ENCODE data around the gene CCL8.

Gene CCL8

GRCh38 chr17:34319039-34319483, at the start of gene CCL8:
Gene CCL8 (plus strand): TSS chr17:34319435. CDS start chr17:34319502, 67 bp downstream.
- no peak for DNase-seq

DNA sequence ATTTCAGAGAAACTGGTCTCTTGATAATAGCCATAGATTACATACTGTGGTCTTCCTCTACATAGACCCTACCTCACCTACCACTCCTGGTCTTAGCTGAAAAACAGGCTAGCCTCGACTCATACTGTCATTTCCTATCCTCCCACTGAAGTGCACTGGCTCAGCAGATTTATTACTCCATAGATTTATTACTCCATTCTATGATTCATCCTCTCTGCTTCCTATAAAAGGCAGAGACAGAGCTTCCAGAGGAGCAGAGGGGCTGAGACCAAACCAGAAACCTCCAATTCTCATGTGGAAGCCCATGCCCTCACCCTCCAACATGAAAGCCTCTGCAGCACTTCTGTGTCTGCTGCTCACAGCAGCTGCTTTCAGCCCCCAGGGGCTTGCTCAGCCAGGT, 49.3 kb upstream of the CCL8 start, which contains the start of gene CCL7:
TSS of gene CCL7 (plus strand) at position 253 of the 400 bp plus-strand sequence. CDS start at position 323, 70 bp downstream.
- DNase-seq, result no peak

DNA sequence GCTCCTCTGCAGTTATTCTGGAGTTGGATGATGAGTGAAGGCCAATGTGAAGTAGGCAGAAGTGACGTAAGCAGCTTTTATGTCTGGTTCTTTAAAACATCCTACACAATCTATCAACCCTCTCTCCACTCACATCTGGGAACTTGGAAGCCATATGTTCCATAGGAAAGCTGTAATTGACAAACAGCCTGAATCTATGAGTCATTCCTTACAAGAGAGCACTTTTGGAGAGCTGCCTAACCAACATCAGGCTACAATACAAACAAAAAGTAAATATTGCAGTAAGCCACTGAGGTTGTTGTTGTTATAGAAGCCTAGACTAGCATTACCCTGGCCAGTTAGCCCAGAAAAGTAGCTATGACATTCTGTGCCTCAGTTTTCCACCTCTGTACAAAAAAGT, 43.4 kb upstream of the CCL8 start:
- DNase-seq, result peak; percentile 26

GRCh38 chr17:34276826-34277225, 42.4 kb upstream of the CCL8 start:
- no peak for DNase-seq

- no peak for DNase-seq
These were observed 35.7 kb upstream of the CCL8 start for GRCh38 chr17:34283571-34283970.

DNA sequence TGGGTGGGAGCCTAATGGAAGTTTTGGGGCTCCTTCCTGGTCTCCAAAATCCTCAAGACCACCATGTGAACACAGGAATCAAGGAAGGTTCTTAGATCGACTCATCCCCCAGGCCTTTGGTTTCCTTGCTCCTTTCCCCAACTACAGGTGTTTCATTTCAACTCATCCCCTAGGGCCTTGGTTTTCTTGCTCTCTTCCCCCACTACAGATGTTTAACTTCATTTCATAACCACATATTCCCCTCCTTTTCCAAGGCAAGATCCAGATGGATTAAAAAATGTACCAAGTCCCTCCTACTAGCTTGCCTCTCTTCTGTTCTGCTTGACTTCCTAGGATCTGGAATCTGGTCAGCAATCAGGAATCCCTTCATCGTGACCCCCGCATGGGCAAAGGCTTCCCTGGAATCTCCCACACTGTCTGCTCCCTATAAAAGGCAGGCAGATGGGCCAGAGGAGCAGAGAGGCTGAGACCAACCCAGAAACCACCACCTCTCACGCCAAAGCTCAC, 33.9 kb upstream of the CCL8 start, which contains the start of gene CCL11:
TSS of gene CCL11 (plus strand) at position 457 of the 507 bp plus-strand sequence. CDS start 67 bp downstream, outside the sequence.
- no peak for DNase-seq

DNA sequence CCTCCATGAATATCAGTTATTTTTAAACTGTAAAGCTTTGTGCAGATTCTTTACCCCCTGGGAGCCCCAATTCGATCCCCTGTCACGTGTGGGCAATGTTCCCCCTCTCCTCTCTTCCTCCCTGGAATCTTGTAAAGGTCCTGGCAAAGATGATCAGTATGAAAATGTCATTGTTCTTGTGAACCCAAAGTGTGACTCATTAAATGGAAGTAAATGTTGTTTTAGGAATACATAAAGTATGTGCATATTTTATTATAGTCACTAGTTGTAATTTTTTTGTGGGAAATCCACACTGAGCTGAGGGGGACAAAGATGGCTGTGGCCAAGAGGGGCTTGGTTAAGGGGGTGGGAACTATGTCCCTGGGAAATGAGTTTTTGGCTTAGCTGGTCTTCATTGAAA, 31.4 kb upstream of the CCL8 start:
- no peak for DNase-seq

- no peak for DNase-seq
These were observed 28.6 kb upstream of the CCL8 start for GRCh38 chr17:34290586-34290985.

GRCh38 chr17:34291721-34292348, 27.4 kb upstream of the CCL8 start:
- DNase-seq, result no peak

DNA sequence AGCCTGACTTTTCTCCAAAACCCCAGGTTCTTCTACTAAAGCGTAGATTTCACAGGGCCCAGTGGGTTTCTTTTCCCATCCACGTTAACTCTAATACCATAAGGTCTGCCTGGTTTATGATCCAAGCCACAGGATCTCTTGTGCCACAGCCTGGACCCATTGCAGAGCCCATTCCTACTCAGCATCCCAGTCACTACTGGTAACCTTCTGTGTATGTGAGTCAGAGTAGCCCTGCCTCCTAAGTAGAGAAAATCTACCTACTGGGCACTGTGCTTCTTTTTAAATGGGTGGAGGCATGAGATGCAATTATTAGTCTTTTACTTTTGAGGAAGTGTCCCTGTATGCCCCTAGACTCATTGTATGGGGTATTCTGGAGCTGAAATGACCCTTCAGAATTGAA, 20.2 kb upstream of the CCL8 start:
- no peak for DNase-seq

DNA sequence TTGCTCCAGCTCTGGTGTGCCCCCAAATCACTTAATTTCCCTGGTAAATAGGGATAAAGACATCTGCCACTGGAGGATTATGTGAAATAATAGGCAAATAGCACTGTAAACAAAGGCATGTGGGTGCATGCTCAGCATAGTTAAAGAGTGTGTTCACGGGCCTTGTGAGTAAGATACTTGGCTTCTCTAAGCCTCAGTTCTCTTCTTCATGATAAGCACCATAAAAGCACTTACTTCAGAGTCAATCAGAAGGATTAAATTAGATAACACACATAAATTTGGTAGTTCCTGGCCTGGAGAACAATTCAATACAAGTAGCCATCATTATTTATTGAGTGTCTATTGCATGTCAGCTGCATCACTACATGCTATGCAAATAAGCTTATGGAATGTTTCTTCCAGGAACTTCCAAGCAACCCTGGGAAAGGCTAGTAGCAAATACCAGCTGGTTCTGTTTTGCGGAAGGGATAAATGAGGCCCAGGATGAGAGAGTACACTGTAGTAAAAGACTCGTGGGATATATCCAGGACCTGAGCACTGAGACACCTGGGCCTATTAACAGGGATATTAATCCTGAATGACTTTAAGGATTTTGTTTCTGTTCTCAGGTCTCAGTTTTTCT, 19.2 kb upstream of the CCL8 start:
- no peak for DNase-seq

DNA sequence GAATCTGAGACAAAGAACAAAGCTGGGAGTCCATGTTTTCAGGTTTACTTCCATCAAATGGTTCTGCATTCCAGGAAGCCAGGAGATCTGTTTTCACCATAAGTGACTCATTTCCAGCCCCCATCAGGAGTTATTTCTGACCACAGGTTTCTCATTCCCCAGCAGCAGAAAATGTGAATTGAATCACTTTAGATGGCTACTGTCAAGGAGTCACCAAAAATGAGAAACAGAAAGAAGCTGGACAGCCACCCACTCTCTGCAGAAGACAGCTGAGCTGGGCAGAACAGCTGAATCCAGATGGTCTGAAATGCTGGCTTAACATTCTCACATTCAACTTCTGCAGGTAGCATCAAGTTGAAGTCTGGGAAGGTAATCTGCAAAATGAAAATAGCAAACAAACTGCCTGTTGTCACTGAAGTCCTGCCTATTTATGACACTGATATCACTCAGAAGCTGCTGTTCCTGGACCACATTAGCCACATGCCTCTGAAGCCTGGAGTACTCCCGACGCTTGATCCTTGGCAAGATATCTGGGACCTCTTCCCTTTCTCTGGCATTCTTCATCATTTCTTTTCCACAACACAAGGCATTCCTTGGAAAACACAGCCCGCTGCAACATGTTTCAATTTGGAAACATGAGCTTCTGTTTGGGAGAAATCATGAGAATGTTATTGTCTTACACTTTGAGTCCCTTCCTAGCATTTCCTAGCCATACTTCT, 18.4 kb upstream of the CCL8 start:
- no peak for DNase-seq

DNA sequence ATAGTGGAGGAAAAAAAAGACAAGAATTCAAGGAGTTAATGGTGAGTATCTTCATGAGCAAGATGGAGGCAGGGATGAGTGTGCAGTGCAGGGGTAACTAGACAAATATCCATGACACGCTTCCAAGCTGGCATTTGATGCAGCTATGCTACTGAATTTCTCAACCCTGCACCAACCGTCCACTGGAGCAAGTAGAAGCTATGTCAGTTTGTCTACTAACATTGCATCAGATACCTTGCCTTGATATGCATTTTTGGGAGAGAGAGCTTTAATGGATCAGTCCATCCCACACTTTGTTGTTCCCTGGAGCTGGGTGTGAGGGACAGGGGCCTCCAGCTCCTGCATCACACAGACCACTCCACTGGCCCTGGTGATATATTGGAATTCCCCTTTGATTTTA, 17.2 kb upstream of the CCL8 start:
- no peak for DNase-seq

- DNase-seq, result no peak
These were observed 16.6 kb upstream of the CCL8 start for GRCh38 chr17:34302636-34303035.

DNA sequence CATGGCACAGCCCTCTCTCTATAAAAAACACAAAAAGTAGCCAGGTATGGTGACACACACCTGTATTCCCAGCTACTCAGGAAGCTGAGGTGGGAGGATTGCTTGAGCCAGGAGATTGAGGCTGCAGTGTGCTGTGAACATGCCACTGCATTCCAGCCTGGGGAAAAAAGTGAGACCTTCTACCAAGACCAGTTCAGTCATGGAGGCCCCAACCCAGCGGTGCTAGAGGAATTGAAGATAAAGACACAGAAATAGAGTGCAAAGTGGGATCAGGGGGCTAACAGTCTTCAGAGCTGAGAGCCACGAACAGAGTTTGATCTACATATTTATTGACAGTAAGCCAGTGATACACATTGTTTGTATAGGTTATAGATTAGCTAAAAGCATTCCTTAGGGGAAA, 15.6 kb upstream of the CCL8 start:
- DNase-seq, result no peak

DNA sequence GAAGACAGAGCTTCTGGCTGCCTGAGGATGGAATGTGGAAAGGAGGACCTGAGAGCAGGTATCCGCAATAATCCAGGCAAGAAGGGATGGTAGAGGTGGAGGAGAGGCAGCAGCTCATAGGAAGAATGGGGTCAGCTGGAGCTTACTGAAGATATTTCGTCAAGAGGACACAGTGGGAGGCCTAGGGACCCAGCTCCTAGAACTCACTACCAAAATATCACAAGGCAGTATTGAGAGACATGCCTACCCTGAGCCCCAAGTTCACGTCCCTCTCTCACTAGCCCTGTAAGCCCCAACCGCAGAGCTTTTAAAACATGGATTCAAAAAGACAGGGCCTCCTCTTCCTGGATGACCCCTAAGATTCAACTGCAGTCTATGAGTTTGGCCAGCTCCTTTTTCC, 14.2 kb upstream of the CCL8 start:
- no peak for DNase-seq

DNA sequence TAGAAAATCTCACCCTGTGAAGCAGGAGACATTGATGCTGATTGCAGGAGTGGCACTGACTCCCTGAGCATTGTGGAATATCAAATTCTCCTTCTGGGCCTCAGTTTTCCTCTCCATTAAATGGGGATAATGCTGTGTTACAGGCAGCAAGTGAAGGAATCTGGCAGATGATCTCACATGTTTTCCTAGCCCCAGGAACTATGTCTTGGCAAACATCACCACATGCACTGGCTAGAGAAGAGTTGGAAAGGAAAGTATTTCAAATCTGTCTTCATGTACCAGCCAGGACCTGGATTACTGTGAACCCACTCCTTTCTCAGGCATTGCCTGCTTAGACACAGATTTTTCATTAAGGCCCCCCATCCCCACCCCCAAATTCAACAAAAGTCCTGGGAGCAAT, 13.6 kb upstream of the CCL8 start:
- DNase-seq, result no peak

- DNase-seq, result no peak
These were observed 12.8 kb upstream of the CCL8 start for GRCh38 chr17:34306466-34306865.

GRCh38 chr17:34307110-34307509, 12.1 kb upstream of the CCL8 start:
- no peak for DNase-seq

- DNase-seq, result no peak
These were observed 10.9 kb upstream of the CCL8 start for GRCh38 chr17:34308371-34308770.

- no peak for DNase-seq
These were observed 7.9 kb upstream of the CCL8 start for GRCh38 chr17:34311291-34311690.

GRCh38 chr17:34312080-34312479, 7.2 kb upstream of the CCL8 start:
- DNase-seq, result no peak

DNA sequence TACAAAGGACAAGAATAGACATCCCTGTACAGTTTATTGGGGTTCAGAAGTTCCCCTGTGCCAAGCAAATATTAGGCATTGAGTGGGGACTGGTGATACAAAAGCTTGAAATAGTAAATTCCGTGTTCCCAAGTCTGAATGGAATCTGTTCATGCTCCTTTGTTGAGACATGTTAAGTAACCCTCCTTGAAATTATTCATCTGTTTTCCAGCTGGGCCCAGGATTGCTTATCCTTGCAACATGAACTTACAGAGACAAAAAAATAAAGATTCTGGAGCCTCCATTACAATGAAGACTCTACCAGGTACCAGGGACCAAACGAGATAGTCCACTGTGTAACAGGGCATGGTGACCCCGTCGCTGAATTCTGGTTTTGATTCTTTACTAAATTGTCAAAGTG, 6.1 kb upstream of the CCL8 start:
- no peak for DNase-seq

GRCh38 chr17:34314279-34314678, 5.0 kb upstream of the CCL8 start:
- DNase-seq, result no peak
